Tibial nerve (tissue), 4 donors: ENCODE data around the gene ABHD18. TPM values are rescaled to one million over a fixed set of nuclear protein-coding genes. Genes with fewer than 3 reads are reported as not detected.
"Not testable (repeated sequence)": the region's sequence is repeated elsewhere in the genome, so short reads cannot be mapped to it uniquely, and the experiment has no call there.

Experiments used
- DNase-seq, 2 donors: peaks; one replicate each; pipeline ENCODE4 v3.0.0-alpha.2; 2019; ENCODE audit warnings: low spot score in 2 of 2
- H3K27ac ChIP-seq, 4 donors: fragments of 200-600 bp; sonication (generic) in 3 of 4; one replicate each; pipeline ENCODE4 v1.5.1; 2017 to 2019; ENCODE audit warnings: mild to moderate bottlenecking in 1 of 4
- H3K27me3 ChIP-seq, 2 donors: fragments of 200-600 bp; sonication (generic) in 1 of 2; one replicate each; pipeline versions ENCODE4 v1.5.1 to v1.6.0; 2017 to 2019
- H3K36me3 ChIP-seq, 3 donors: fragments of 200-600 bp; sonication (generic); one replicate each; pipeline ENCODE4 v1.5.1; 2018 to 2019
- H3K4me1 ChIP-seq, 4 donors: fragments of 200-600 bp; sonication (generic) in 3 of 4; one replicate each; pipeline ENCODE4 v1.5.1; 2017 to 2019
- H3K4me3 ChIP-seq, 4 donors: fragments of 200-600 bp; sonication (generic) in 3 of 4; one replicate each; pipeline ENCODE4 v1.5.1; 2017 to 2019; ENCODE audit warnings: mild to moderate bottlenecking in 1 of 4, moderate library complexity in 1 of 4
- H3K9me3 ChIP-seq, 4 donors: fragments of 200-600 bp; sonication (generic) in 3 of 4; one replicate each; pipeline ENCODE4 v1.5.1; 2017 to 2019
- CTCF ChIP-seq, 5 experiments: fragments of 200-600 bp in 3 of 5; fragments of 450-650 bp in 2 of 5; sonication (generic) in 3 of 5; IDR thresholded peaks; one replicate each; pipeline ENCODE4 v1.5.1; 2016 to 2019; ENCODE audit warnings: antibody characterized with exemption in 5 of 5, mild to moderate bottlenecking in 3 of 5, moderate library complexity in 2 of 5
- EP300 ChIP-seq, 2 donors: sonication (generic); formaldehyde crosslinking; IDR thresholded peaks; one replicate each; pipeline ENCODE4 v1.6.1; 2017; ENCODE audit warnings: antibody characterized with exemption in 2 of 2, mild to moderate bottlenecking in 1 of 2
- POLR2A ChIP-seq, 2 donors: fragments of 450-650 bp; IDR thresholded peaks; one replicate each; pipeline ENCODE4 v1.6.1; 2017; ENCODE audit warnings: antibody characterized with exemption in 2 of 2, mild to moderate bottlenecking in 2 of 2, moderate library complexity in 2 of 2
- WGBS, 2 donors: methylation state at CpG; one replicate each; pipeline ENCODE4 v1.1.5; 2018; 5-methylcytosine and 5-hydroxymethylcytosine counted together
- total RNA-seq, 4 donors: library from RNA; depleted of rRNA; stranded (reverse); fragments of >200 nt; gene quantifications; one replicate each; pipeline ENCODE4 v1.1.0, GENCODE V29; 2016

Gene ABHD18
- total RNA-seq, 4 donors from 2014 or later, result 8.0 to 17.7 (median 10.1) TPM

DNA sequence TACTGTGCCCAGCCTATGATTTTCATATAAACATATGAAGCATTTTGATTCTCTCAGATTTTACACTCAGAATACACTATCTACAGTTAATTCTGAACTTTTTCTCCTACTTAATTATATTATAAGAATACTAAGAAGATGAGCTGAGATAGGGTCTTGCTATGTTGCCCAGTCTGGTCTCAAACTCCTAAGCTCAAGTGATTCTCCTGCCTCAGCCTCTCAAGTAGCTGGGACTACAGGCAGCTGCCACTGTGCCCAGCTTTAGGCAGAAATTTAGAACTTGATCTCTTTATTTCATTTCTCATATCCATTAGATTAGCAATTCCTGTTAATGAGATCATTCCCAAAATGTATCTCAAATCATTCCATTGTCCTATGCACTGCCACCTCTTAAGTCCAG, 91.2 kb downstream of the ABHD18 start:
- DNase-seq, result no peak
- H3K4me1 ChIP-seq, result no peaks in the 10 kb centered on the region
- no peaks in the 10 kb centered on the region for H3K36me3 ChIP-seq
- no peak overlapping the region for H3K4me3 ChIP-seq
- TF ChIP-seq POLR2A (IDR thresholded peaks at IDR 0.05) (no peak), CTCF (IDR thresholded peaks at IDR 0.05) (no peak), EP300 (IDR thresholded peaks at IDR 0.05) (no peak)
- no peak overlapping the region for H3K27ac ChIP-seq
- H3K27me3 ChIP-seq, result no peaks in the 10 kb centered on the region
- no peaks in the 10 kb centered on the region for H3K9me3 ChIP-seq

DNA sequence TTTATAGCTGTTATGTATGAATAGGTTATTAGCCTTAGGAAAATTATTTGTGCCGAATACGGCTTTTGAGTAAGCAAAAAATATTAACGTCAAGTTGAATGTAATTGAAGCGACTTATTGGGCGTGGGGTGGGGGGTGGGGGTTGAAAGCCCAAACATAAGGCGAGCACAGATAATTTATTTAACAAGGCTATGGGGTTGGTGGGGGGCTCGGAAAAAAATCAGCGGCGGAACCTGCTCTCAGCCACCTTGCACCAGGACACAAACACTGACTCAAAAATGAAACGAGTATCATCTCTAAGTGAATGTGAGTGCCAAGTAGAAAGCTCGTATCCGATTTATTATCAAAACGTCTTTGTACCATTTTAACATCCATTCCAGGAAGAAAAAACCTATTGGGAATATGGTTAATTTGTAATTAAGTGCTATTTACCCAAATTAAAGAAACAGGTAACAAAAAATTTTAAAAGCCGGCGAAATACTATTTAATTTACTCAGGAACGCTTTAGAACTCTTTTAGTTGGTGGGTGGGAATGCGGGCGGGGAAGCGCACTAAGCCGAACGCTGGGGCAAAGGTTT, 95.0 kb downstream of the ABHD18 start:
- WGBS, 2 donors, result 21 to 23% methylated on average over 21 of the region's 21 CpGs
- no peaks in the 10 kb centered on the region for H3K36me3 ChIP-seq
- peak overlapping the region; percentile 97 to 99 (median 98) for H3K27ac ChIP-seq
- peak overlapping the region; percentile 63 to 91 (median 80) for H3K4me3 ChIP-seq
- no peak for DNase-seq
- H3K27me3 ChIP-seq, result no peaks in the 10 kb centered on the region
- peaks cover 0 to 10% (median 2%) of the 10 kb centered on the region in 4 donors for H3K4me1 ChIP-seq
- TF ChIP-seq EP300 (IDR thresholded peaks at IDR 0.05), result no peak
- TF ChIP-seq CTCF (IDR thresholded peaks at IDR 0.05), result no peak
- TF ChIP-seq POLR2A (IDR thresholded peaks at IDR 0.05), result no peak
- H3K9me3 ChIP-seq, result no peaks in the 10 kb centered on the region

GRCh38 chr4:128060699-128061565, 95.7 kb downstream of the ABHD18 start, which contains the start of gene LARP1B:
TSS of gene LARP1B (plus strand) at chr4:128061312. CDS start at chr4:128074952, 13,640 bp downstream.
- Histone ChIP-seq H3K9me3 (no peaks in the 10 kb centered on the region), H3K27me3 (no peaks in the 10 kb centered on the region), H3K36me3 (no peaks in the 10 kb centered on the region), H3K27ac (peak within 1 kb of the TSS; percentile 97 to 99 (median 98)), H3K4me3 (peak within 1 kb of the TSS; percentile 71 to 91 (median 86)), H3K4me1 (peaks cover 0 to 10% (median 2%) of the 10 kb centered on the region in 4 donors)
- 1% methylated on average over 54 to 70 of the region's 112 CpGs for WGBS, 2 donors
- peak; percentile 86 to 89 for DNase-seq
- TF ChIP-seq EP300 (IDR thresholded peaks at IDR 0.05) (peak in 1 of 2 donors; percentile 94), CTCF (IDR thresholded peaks at IDR 0.05) (no peak), POLR2A (IDR thresholded peaks at IDR 0.05) (peak; percentile 87 to 92)

DNA sequence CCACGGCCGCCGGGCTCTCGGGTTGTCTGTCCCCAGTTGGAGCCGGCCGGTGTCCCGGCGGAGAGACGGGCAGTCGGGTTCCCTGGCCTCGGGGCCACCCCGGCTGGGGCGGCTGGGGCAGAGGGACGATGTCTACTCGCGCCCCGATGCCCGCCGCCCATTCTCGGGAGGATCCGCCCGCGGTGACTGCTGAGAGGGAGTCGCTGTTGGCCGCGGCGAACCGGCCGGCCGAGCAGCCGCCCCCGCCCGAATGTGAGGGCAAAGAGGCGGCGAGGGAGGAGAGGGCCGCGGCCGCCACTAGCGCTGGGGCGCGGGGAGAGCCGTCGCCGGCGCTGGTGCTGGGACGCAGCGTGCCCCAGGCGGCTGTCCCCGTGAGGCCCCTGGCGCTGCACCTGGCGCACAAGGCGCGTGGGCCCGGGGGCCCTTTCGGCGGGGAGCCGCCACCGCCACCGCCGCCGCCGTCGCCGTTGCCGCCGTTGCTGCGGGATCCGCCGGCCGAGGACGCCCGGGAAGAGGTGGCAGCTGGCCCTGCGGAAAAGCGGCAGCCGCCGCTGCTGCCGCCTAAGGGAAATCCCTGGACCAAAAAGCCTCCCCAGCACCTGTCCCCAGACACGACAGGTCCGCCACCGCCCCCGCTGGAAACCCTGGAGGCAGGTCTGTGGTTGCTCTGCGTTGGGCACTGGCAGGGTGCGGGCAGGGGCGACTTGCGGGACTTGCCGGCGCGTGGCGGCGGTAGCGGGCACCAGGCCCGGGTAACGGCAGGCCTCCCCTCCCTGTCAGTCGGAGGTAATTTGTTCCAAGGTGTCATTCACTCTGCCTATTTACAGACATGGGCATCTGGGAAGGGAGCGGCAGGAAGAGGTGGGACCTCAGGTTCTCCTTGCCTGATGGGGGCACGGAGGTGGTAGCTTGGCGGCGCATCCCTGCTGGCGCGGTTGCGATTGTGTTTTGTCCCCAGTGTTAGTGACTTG, 96.6 kb downstream of the ABHD18 start:
- Histone ChIP-seq H3K27ac (peak overlapping the region; percentile 97 to 99 (median 98)), H3K9me3 (no peaks in the 10 kb centered on the region), H3K27me3 (no peaks in the 10 kb centered on the region), H3K36me3 (no peaks in the 10 kb centered on the region), H3K4me3 (peak overlapping the region; percentile 71 to 91 (median 86)), H3K4me1 (peaks cover 0 to 10% (median 2%) of the 10 kb centered on the region in 4 donors)
- DNase-seq, result peak; percentile 18 to 22
- WGBS, 2 donors, result 0% methylated on average over 30 to 71 of the region's 101 CpGs
- peak in 1 of 2 donors; percentile 12 for TF ChIP-seq EP300 (IDR thresholded peaks at IDR 0.05)
- no peak for TF ChIP-seq POLR2A (IDR thresholded peaks at IDR 0.05)
- no peak for TF ChIP-seq CTCF (IDR thresholded peaks at IDR 0.05)

- H3K27me3 ChIP-seq, H3K4me3 ChIP-seq, H3K27ac ChIP-seq, H3K4me1 ChIP-seq, H3K9me3 ChIP-seq, DNase-seq, H3K36me3 ChIP-seq: not testable (repeated sequence)
- 96 to 98% methylated on average over 10 of the region's 10 CpGs for WGBS, 2 donors
These were observed 101.2 kb downstream of the ABHD18 start for GRCh38 chr4:128066453-128066820.
